CD4-positive, alpha-beta T cell treated with Interleukin-15 for 1 hour (primary cell): ENCODE measurements around the gene SPDYE6.
"Not testable (repeated sequence)": the region's sequence is repeated elsewhere in the genome, so short reads cannot be mapped to it uniquely, and the experiment has no call there.

ENCODE experiments used
- DNase-seq: peaks from one replicate; pipeline ENCODE4 v3.0.0-alpha.2; 2020

Gene SPDYE6

DNA sequence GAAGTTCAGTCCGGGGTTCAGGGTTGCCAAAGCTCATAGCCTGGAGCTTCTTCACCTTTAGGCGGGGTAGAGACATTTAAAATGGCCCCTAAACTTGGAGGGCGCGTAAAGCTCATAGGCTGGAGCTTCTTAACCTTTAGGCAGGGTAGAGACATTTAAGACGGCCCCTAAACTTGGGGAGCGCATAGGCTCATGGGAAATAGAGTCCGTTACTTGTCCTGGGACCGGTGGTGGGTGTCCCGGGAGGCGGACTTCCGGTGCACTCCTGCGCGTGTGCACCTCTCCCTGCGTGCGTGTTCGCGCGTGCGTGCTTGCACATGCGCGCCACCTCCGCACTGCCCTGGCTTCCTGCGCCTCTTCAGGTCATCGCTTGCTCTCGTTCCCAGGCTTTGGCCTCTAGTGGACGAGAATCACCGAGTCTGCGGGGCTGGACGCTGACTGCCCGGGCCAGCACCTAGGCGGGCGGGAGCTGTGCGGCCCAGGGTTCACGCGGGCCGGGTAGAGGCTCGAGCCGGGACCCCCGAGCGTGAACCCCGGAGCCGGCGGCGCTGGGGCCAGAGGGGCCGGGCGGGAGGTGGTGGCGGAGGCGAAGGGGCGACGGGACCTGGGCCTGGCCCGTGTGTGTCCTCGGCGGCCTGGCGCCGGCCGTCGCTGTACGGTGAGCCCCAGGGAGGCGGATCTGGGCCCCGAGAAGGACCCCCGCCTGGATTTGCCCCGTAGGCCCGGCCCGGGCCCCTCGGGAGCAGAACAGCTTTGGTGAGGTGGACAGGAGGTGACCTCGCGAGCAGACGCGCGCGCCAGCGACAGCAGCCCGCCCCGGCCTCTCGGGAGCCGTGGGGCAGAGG lies 7.5 kb upstream of the SPDYE6 start:
- DNase-seq = peak; percentile 98

DNA sequence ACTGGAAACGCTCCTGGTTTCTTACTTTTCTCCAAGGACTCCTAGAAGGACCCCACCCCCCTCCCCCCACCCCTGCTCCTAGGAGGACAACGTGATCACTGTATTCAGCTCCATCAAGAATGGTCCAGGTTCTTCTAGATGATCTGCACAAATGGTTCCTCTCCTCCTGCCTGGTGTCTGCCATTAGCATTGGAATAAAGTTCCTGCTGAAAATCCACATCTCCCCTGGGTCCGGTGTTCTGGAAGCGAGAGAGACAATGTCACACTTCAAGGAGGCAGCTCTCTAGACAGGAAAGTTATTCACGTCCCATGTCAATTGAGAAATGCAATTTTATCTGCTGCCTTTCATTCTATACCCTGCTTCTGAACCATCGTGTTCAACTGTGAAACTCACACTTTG lies 9.3 kb downstream of the SPDYE6 start:
- DNase-seq = not testable (repeated sequence)

DNA sequence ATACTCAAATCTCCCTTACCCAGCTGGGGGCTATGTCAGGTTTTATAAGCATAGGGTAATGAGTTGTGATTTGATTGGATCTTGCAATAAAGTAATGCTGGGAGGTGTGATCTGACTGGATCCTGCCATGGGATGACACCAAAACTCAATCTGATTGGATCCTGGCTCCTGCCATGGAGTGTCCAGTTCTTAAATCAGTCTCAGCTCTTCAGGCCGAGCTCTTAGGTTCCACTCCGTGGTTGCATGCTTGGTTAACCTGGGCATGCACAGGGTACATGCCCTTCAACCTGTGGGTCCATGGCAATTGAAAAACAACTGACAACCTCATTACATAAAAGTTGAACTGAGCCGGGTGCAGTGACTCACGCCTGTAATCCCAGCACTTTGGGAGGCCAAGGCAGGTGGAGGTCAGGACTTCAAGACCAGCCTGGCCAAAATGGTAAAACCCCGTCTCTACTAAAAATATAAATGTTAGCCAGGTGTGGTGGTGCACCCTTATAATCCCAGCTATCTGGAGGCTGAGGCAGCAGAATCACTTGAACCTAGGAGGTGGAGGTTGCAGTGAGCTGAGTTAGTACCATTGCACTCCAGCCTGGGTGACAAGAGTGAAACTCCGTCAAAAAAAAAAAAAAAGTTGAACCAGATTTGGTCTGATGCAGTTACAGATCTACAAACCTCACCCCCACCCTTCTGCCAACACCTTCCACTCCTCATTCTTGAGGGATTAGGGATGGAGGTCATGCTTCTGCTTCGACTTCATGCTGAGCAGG lies 15.5 kb downstream of the SPDYE6 start:
- DNase-seq = not testable (repeated sequence)

DNA sequence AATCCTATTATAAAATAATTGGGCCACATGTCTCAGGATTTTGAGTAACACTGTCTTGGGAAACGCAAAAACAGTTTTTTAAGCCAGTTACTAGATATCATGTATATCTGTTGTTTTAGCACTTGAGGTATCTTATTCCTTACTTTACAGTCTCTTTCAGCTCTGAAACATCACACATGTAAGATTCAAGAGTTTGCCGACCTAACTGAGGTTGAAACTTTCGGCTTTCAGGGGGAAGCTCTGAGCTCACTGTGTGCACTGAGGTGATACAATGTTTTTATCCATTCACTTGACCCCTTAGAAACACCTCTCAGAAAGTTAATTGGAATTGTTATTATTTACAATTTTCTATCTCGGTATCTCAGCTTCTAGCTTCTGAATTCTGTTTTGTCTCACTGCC lies 18.8 kb downstream of the SPDYE6 start:
- not testable (repeated sequence) for DNase-seq

DNA sequence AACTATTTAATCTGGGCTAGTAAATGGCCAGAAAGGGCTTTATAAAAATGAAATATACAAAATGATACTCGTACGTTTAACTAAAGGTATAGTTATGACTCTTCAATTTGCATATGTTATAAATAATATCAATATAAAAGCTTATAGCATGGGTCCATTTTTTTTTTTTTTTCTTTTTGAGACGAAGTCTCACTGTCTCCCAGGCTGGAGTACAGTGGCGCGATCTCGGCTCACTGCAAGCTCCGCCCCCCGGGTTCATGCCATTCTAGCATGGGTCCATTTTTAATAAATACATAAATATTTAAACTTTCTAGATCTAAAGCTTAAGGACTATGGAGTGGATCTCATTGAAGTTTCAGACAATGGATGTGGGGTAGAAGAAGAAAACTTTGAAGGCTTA lies 19.2 kb downstream of the SPDYE6 start:
- DNase-seq = not testable (repeated sequence)

DNA sequence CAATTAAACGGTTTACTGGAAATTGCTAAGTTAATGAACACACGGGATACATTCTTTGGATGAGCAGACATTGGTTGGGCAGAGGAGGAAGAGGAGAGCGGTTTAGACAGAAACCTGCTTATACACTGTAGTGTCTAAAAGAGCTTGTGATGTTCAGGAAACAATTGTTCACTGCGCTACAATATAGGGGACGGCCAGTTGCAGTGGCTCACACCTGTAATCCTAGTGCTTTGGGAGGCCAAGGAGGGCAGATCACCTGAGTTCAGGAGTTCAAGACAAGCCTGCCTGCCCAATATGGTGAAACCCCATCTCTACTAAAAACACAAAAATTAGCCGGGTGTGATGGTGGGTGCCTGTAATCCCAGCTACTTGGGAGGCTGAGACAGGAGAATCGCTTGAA lies 20.7 kb downstream of the SPDYE6 start:
- DNase-seq = not testable (repeated sequence)

DNA sequence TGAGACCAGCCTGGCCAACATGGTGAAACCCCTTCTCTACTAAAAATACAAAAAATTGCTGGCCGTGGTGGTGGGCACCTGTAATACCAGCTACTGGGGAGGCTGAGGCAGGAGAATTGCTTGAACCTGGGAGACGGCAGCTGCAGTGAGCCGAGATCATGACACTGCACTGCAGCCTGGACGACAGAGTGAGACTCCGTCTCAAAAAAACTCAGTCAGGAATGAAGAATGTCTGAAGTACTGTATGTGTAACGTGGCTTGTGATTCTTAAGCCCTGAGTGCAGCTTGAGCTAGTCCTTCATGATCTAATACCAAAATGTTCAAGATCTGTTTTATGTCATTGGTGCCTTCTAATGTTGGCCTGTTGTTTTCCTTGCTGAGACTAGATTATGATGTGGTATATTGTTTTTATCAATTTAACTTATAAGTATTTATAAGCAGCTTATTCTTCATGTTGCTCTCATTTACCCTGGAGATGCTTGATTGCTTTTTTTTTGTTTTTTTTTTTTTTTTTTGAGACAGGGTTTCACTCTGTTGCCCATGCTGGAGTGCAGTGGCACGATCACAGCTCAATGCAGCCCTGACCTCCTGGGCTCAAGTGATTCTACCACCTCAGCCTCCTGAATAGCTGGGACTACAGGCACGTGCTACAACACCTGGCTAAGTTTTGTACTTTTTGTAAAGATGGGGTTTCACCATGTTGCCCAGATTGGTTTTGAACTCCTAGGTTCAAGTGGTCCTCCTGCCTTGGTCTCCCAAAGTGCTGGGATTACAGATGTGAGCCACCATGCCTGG lies 25.4 kb downstream of the SPDYE6 start:
- not testable (repeated sequence) for DNase-seq

DNA sequence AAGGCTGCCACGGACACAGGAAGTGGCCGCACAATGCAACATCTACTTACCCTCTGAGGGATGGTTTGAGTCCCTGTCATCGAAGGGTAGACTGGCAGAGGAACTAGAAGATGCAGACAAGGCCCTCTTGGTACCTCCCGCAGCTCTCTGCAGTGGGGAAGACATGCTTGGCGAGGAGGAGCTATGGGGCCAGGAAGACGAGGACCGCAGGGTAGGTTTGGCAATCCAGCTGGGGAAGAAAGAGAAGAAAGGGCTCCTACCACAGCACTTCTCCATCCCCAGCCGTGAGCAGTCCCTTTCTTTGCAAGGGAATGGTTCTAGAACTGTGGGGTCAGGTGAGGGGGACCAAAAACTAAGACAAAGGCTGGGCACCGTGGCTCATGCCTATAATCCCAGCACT lies 26.9 kb downstream of the SPDYE6 start:
- not testable (repeated sequence) for DNase-seq

DNA sequence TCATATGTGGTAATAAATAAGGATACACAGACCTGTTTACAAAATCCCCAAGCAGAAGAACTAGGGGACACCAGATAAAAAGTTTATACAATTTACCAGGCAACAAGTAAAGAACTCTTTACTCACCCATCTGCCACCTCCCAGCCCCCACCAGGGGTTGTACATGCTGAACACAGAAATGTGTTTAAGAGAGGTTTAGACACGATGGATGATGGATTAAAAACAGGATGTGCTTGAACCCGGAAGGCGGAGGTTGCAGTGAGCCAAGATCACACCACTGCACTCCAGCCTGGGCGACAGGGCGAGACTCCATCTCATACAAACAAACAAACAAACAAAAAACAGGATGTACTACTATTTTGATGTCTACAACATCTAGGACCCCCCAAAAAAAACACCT lies 27.4 kb downstream of the SPDYE6 start:
- DNase-seq = not testable (repeated sequence)

DNA sequence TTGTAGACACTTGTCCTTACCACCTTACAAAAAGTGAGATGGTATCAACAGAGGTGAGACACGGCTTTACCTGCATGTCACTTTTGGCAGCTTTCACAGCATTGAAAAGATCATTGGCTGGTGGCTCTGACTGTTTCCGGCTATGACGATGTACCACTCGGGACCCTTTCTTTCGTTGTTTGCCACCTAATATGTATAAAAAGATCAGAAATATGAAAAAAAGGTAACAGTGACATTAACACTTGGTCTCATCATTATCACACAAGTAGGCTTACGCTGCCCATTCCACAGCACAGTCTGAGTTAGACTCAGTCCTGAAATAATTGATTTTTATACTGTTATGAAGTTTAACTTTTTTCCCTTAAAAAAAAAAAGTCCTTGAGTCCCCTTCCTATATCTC lies 29.1 kb downstream of the SPDYE6 start:
- DNase-seq = not testable (repeated sequence)

DNA sequence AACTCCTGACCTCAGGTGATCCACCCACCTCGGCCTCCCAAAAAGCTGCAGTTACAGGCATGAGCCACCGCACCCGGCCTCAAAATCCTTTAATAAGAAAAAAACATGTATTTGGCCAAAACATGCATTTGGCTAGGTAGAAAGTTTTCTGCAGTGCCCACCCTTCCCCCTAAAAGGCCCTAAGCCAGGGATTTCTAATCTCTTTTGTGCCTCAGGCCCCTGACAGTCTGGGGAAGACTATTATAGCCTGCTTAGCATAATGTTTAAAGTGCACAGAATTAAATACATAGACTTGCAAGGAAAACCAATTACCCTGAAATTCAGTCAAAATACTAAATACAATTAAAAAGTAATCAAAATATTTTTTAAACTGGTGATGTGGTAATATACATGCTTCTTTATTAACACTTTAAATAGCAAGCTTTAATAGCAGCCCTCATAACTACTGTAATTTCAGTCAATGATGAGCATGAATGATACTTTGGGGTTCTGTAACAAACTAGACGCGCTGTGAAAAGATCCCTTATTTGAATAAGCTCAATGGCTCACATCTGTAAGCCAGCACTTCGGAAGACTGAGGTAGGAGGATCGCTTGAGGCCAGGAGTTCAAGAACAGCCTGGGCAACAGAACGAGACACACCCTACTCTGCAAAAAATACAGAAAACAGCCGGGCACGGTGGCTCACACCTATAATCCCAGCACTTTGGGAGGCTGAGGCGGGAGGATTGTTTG lies 29.9 kb downstream of the SPDYE6 start:
- DNase-seq = no peak

DNA sequence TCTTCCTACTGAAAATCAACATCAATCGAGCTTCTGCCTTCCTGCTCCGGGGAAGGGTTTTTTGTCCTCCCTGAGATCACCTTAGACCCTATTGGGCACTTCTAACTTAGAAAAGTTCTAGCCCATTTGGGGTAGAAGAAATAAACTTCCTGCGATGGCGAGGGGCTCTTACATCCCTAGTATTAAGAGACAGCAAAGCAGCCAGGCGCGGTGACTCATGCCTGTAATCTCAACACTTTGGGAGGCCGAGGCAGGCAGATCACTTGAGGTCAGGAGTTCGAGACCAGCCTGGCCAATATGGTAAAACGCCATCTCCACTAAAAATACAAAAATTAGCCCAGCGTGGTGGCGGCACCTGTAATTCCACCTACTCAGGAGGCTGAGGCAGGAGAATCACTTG lies 31.1 kb downstream of the SPDYE6 start:
- DNase-seq = not testable (repeated sequence)

DNA sequence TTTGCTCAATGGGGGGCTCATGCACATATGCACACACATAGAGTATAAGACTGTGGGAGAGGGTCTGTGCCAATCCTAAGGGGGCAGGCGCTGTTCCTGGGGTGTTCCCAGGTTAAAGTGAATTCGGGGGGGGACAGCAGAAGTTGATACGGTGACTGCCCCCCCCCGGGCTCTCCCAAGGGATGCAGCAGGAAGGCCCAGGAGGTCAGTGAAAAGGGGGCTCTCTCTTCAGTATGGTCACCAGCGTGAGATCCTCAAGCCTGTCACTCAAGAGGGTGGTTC lies 32.4 kb downstream of the SPDYE6 start:
- no peak for DNase-seq

DNA sequence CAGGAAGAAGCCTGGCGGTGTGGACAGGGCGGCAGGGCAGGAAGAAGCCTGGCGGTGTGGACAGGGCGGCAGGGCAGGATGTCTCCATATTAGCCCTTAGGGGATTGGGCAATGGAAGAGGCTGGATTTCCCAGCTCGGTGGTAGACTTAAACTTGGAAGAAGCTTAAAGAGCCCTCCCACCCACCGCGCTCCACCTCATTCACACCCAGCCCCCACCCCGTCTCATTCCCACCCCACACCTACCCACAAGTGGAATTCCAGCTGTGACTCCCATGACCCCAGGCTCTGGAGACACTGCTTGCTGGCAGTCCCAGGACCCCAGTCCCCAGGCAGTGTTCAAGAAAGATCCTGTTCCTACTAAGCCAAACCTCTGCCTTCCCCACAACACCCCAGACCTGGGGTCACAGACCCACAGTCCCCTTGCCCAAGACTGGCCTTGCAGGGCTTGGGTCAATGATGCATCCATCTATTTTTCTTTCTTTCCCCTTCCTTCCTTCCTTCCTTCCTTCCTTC lies 34.0 kb downstream of the SPDYE6 start:
- no peak for DNase-seq

DNA sequence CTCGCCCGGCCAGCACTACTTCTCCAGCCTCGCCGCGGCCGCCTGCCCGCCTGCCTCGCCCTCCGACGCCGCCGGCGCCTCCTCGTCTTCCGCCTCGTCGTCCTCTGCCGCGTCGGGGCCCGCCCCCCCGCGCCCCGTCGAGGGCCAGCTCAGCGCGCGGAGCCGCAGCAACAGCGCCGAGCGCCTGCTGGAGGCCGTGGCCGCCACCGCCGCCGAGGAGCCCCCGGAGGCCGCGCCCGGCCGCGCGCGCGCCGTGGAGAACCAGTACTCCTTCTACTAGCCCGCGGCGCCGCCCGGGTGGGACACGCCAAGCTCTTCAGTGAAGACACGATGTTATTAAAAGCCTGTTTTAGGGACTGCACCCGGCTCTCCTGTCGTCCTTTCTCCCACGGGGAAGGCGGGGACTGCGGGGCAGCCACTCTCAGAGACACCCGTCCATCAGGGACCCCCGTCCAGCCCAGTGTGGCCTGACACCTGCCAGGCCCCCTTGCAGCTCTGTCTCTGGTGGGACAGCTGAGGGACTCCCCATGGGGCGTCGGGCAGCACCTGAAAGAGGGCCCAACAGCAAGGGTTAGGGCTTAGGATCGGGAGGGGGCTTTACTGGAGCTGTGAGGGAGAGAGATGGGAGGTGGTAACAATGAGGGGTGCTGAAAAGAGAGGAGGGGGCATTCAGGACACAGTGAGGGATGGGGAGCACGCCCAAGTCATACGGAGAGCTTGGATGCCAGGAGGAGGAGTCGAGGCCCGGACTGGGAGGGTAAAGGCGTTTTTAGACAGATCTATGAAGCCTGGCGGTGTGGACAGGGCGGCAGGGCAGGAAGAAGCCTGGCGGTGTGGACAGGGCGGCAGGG lies 34.7 kb downstream of the SPDYE6 start:
- DNase-seq = peak; percentile 28

DNA sequence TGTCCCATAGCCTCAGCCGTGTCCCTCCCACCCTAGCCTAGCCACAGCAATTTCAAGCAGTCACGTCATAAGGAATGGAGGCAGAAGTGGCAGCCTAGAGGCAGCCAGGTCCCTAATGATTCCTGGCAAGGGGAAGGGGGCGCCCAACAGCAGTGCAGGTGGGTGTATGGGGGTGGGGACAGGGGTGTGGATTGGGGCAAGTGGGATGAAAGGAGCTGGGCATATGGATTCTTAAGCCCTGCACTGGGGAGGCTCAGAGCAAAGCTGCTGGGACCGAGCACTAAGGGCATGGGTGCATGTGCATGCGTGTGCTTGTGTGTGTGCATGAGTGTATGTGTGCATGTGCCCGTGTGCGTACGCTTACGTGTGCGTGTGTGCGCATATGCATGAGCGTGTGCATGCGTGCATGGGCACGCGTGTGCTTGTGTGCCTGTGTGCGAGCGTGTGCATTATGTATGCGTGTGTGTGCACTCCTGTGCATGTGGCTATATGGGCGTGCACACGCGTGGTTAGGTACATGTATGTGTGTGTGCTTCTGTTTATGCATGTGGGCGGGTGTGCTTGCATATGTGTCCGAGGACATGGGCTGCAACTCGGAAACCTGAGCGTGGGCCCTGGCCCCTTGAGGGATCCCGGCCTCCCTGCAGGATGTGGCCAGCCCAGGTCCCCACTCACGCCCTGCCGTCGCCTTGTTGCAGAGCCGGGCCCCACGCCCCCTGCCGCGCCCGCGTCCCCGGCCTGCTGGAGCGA lies 35.5 kb downstream of the SPDYE6 start:
- no peak for DNase-seq

DNA sequence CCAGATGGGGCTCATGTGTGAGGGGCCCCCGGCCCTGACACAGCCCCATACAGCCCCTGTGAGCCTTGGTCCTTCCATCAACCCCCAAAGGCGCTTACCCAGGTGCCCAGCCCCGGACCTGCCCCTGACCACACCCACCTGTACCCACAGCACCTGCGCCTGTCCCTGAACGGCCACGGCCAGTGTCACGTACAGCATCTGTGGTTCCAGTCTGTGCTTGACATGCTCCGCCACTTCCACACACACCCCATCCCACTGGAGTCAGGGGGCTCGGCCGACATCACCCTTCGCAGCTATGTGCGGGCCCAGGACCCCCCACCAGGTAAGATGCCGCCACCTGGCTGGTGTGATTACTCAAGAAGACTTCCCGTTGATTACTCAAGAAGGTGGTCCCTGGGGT lies 36.1 kb downstream of the SPDYE6 start:
- DNase-seq = no peak

DNA sequence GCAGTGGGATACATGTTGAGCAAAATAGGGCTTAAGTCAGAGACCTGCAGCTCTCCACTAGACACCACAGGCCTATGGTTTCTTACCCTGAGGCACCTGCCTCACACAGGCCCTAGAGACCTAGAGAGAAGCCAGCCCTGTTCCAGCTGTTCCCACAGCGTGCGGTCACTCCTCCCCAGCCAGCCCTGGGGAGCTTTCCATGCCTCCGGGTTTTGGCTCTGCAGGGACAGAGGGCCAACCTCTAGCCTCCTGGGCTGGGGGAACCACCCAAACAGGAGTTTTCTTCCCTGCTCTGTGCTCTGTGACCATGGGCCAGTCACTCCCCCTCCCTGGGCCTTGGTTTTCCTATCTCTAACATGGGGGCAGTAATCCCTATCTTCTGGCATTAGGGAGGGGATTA lies 36.6 kb downstream of the SPDYE6 start:
- DNase-seq = no peak

DNA sequence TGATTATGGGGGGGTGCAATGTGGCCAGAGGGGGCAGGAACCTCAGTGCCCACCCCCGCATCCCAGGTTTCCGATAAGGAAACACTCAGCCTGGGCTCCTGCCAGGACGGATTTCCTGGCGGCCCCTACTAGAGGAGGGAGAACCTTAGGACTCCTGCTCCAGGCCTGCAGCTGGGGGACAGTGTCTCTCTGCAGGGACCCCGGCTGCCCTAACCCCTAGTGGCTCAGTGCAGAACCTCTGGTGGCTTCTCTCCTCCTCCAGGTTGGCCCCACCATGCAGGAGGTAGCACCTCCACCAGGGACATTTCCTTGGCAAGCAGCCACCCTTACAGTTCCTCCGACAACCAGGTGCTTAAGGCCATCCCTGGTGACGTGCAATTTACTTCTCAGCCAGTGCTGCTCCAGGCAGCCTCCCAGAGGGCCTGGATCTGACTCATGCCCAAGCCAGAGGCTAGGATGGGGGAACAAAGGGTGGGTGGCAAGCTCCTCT lies 37.7 kb downstream of the SPDYE6 start:
- no peak for DNase-seq

DNA sequence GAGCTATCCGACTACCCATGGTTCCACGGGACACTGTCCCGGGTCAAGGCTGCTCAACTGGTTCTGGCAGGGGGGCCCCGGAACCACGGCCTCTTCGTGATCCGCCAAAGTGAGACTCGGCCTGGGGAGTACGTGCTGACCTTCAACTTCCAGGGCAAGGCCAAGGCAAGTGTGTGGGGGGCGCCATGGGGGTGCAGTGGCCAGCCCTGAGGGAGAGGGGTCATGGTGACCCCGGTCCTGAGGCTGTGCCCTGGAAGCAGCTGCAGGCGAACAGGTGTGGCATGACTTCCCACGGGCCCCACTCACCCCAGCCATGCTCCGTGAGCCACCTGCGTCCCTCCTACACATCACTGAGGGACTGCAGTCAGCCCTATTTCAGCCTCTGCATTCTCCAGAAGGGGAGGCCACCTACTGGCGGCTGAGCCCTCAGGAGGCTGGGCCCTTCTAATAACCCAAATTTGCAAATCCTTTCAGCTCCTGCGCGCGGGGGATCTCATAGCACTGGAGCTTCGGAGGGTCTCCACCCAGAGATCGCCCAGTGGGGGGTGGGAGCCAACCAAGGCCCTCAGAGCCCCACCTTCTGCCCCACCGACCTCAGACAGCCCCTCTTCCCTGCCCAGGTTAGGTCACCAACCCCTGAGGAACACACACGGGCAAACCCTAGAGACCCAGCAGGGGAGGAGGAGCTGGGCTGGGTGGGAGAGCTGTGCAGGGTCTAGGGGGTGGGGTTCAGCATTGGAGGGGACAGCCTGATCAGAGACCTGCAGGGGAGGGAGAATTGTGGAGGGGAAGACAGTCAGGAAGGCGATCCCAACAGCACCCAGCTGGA lies 38.8 kb downstream of the SPDYE6 start:
- DNase-seq = no peak
